Coronary artery (tissue), 2 donors: ENCODE data around the gene SLC9A8.

ENCODE experiments used
- DNase-seq: peaks from one replicate; pipeline ENCODE4 v3.0.0-alpha.2; 2017; ENCODE audit warnings: low spot score
- H3K27ac ChIP-seq, 2 donors: fragments of 200-600 bp; sonication (generic); one replicate each; pipeline ENCODE4 v1.5.1; 2016 to 2019
- H3K4me3 ChIP-seq: fragments of 200-600 bp; sonication (generic); 2 replicates; pipeline ENCODE4 v1.5.1; 2016; ENCODE audit warnings: mild to moderate bottlenecking, moderate library complexity
- CTCF ChIP-seq: fragments of 200-600 bp; sonication (generic); IDR thresholded peaks from one replicate; pipeline ENCODE4 v1.5.1; 2019; ENCODE audit warnings: antibody characterized with exemption

The SLC9A8 gene

GRCh38 chr20:49886571-49887213 is 74.1 kb downstream of the SLC9A8 start:
- Histone ChIP-seq H3K4me3 (no peak overlapping the region), H3K27ac (peak overlapping the region; percentile 52 to 86)
- no peak for DNase-seq
- TF ChIP-seq CTCF = no peak

GRCh38 chr20:49887251-49888211 is 74.9 kb downstream of the SLC9A8 start:
- DNase-seq = no peak
- no peak for TF ChIP-seq CTCF
- Histone ChIP-seq H3K4me3 (no peak overlapping the region), H3K27ac (peak overlapping the region; percentile 52 to 86)

- H3K4me3 ChIP-seq = no peak overlapping the region
- H3K27ac ChIP-seq = peak overlapping the region; percentile 52 to 86
- TF ChIP-seq CTCF = peak; percentile 74
- peak; percentile 72 for DNase-seq
These were observed 75.8 kb downstream of the SLC9A8 start for GRCh38 chr20:49888212-49889000.

- Histone ChIP-seq H3K27ac (peak overlapping the region in 1 of 2 donors; percentile 86), H3K4me3 (no peak overlapping the region)
- TF ChIP-seq CTCF = no peak
These were observed 76.6 kb downstream of the SLC9A8 start for GRCh38 chr20:49889001-49889934.

GRCh38 chr20:49889935-49890333 is 77.3 kb downstream of the SLC9A8 start:
- H3K27ac ChIP-seq = no peak overlapping the region
- peak; percentile 17 for DNase-seq
- no peak for TF ChIP-seq CTCF
- H3K4me3 ChIP-seq = no peak overlapping the region

More at GRCh38 chr20:49889001-49889934, 76.6 kb downstream of the SLC9A8 start:
- DNase-seq = peak; percentile 64
